Ishikawa (cell line): ENCODE results near the gene SRR.
A peak's percentile ranks its signal among the peaks of the same experiment; 100 is the strongest.

Experiments used
- CEBPB ChIP-seq: IDR thresholded peaks from 2 replicates; pipeline ENCODE4 v1.6.1; 2012
- CREB1 ChIP-seq: IDR thresholded peaks from 2 replicates; pipeline ENCODE4 v1.6.1; 2012; ENCODE audit warnings: low read depth
- EGR1 ChIP-seq: IDR thresholded peaks from 2 replicates; pipeline ENCODE4 v1.6.1; 2012
- EP300 ChIP-seq: IDR thresholded peaks from 2 replicates; pipeline ENCODE4 v1.6.1; 2012; ENCODE audit warnings: borderline replicate concordance
- FOXM1 ChIP-seq: IDR thresholded peaks from 2 replicates; pipeline ENCODE4 v1.6.1; 2012; ENCODE audit warnings: low read depth, borderline replicate concordance
- NFIC ChIP-seq: IDR thresholded peaks from 2 replicates; pipeline ENCODE4 v1.6.1; 2012
- RAD21 ChIP-seq: IDR thresholded peaks from 2 replicates; pipeline ENCODE4 v1.6.1; 2012; ENCODE audit warnings: low read depth
- TAF1 ChIP-seq: IDR thresholded peaks from 2 replicates; pipeline ENCODE4 v1.6.1; 2012; ENCODE audit warnings: low read depth, mild to moderate bottlenecking
- TCF12 ChIP-seq: IDR thresholded peaks from 2 replicates; pipeline ENCODE4 v1.6.1; 2012; ENCODE audit warnings: low read depth
- TEAD4 ChIP-seq: IDR thresholded peaks from 2 replicates; pipeline ENCODE4 v1.6.1; 2012
- USF1 ChIP-seq: IDR thresholded peaks from 2 replicates; pipeline ENCODE4 v1.6.1; 2012
- YY1 ChIP-seq: IDR thresholded peaks from 2 replicates; pipeline ENCODE4 v1.6.1; 2012; ENCODE audit warnings: low read depth
- ZBTB7A ChIP-seq: IDR thresholded peaks from 2 replicates; pipeline ENCODE4 v1.6.1; 2012; ENCODE audit warnings: low read depth
- TF ChIP-seq, protein P1 (sequence below): IDR thresholded peaks from 2 replicates; pipeline ENCODE4 v1.6.1; 2012; ENCODE audit warnings: low read depth, mild to moderate bottlenecking
- TF ChIP-seq, protein P2 (sequence below): IDR thresholded peaks from 2 replicates; pipeline ENCODE4 v1.6.1; 2012

SRR gene

DNA sequence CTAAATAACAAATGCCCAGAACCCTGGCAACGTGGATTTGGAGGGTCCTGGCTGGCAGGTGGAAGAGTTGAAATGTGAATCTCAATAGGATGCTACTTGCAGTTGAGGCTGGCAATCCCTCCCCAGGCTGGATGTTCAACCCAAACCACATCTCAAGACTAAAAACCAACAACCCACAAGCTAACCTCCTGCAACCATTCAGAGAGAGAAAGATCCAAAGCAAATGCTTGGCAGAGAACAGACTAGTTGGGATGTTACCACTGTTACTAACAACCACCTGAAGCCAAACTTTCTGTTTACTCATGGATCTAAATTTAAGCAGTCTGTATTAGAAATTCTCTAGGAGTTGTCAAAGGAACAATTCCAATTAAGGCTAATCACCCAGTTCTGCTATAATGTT is 28.0 kb upstream of the SRR start:
- TF ChIP-seq FOXM1 (no peak), EP300 (no peak), EGR1 (no peak), YY1 (no peak), CEBPB (no peak), RAD21 (no peak), USF1 (no peak), TAF1 (no peak), ZBTB7A (no peak), TEAD4 (no peak), TCF12 (no peak), CREB1 (no peak), NFIC (no peak)
- TF ChIP-seq, protein P1, sequence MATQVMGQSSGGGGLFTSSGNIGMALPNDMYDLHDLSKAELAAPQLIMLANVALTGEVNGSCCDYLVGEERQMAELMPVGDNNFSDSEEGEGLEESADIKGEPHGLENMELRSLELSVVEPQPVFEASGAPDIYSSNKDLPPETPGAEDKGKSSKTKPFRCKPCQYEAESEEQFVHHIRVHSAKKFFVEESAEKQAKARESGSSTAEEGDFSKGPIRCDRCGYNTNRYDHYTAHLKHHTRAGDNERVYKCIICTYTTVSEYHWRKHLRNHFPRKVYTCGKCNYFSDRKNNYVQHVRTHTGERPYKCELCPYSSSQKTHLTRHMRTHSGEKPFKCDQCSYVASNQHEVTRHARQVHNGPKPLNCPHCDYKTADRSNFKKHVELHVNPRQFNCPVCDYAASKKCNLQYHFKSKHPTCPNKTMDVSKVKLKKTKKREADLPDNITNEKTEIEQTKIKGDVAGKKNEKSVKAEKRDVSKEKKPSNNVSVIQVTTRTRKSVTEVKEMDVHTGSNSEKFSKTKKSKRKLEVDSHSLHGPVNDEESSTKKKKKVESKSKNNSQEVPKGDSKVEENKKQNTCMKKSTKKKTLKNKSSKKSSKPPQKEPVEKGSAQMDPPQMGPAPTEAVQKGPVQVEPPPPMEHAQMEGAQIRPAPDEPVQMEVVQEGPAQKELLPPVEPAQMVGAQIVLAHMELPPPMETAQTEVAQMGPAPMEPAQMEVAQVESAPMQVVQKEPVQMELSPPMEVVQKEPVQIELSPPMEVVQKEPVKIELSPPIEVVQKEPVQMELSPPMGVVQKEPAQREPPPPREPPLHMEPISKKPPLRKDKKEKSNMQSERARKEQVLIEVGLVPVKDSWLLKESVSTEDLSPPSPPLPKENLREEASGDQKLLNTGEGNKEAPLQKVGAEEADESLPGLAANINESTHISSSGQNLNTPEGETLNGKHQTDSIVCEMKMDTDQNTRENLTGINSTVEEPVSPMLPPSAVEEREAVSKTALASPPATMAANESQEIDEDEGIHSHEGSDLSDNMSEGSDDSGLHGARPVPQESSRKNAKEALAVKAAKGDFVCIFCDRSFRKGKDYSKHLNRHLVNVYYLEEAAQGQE = no peak
- TF ChIP-seq, protein P2, sequence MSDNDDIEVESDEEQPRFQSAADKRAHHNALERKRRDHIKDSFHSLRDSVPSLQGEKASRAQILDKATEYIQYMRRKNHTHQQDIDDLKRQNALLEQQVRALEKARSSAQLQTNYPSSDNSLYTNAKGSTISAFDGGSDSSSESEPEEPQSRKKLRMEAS = no peak

DNA sequence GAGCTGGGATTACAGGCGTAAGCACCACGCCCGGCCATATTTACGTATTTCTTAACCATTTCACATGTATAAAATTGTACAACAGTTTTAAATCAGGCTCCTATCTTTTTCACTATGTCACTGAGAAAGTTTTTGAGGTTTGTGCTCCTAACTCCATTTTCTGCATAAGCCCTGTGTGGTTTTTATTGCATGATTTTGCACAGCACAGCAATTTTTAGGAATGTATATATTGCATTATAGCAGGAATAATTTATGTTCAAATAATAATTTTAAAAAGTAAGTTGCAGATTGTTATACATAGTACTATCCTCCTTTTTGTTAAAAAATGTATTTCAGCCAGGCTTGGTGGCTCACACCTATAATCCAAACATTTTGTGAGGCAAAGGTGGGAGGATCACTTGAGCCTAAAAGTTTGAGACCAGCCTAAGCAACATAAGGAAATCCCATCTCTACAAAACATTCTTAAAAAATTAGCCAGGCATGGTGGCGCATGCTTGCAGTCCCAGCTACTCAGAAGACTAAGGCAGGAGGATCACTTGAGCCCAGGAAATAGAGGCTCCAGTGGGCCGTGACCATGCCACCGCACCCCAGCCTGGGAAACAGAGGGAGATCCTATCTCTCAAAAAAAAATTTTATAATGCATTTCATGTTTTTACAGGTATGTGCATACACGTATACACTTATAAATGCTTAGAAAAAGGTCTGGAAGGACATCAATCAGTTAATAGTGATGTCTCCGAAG is 26.1 kb upstream of the SRR start:
- TF ChIP-seq TAF1 = no peak
- no peak for TF ChIP-seq USF1
- TF ChIP-seq YY1 = no peak
- TF ChIP-seq RAD21 = no peak
- no peak for TF ChIP-seq ZBTB7A

GRCh38 chr17:2279707-2280106 is 24.0 kb upstream of the SRR start:
- no peak for TF ChIP-seq TCF12
- TF ChIP-seq CEBPB = no peak
- TF ChIP-seq, protein P2 = no peak
- no peak for TF ChIP-seq NFIC
- no peak for TF ChIP-seq FOXM1
- TF ChIP-seq EGR1 = no peak
- TF ChIP-seq USF1 = no peak
- TF ChIP-seq ZBTB7A = no peak
- no peak for TF ChIP-seq RAD21
- no peak for TF ChIP-seq CREB1
- no peak for TF ChIP-seq YY1
- no peak for TF ChIP-seq TEAD4
- TF ChIP-seq, protein P1 = no peak

- TF ChIP-seq RAD21 = peak; percentile 39
- TF ChIP-seq, protein P2 = no peak
Observed at GRCh38 chr17:2282297-2282873, 21.4 kb upstream of the SRR start.

DNA sequence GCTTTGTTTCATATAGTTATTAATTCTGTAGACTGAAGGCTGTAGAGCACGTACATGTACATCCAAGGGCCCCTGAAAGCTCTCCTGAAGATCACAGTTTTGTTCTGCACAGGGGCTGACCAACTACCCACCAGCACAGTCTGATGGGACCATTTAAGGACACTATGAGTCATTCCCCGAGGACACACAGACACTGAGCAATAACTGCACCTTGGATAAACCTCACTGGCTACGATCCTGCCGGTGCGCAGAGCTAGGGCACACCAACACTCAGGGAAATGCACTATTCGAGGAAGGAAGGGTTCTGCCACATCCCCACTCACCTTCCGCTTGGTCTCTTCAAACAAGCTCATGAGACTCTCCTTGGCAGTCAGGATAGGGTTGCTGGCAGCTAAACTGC is 20.4 kb upstream of the SRR start:
- no peak for TF ChIP-seq CEBPB
- no peak for TF ChIP-seq EP300
- TF ChIP-seq YY1 = no peak
- TF ChIP-seq TCF12 = no peak
- no peak for TF ChIP-seq TAF1
- no peak for TF ChIP-seq NFIC
- TF ChIP-seq USF1 = no peak
